Smooth muscle cell (in vitro differentiated cells): Measurements from ENCODE around the gene SERTAD3. TPM values are rescaled to one million over a fixed set of nuclear protein-coding genes. Genes with fewer than 3 reads are reported as not detected.

Source experiments
- DNase-seq: peaks from one replicate; lab custom pipeline; 2025; ENCODE audit not compliant: unreplicated experiment; lab: John Stamatoyannopoulos, UW
- H2AFZ ChIP-seq: fragments of 200-600 bp; sonication (generic); 2 replicates; pipeline ENCODE4 v1.6.0; 2016; ENCODE audit warnings: antibody characterized with exemption, low read depth, mild to moderate bottlenecking
- H3F3A ChIP-seq: fragments of 200-600 bp; sonication (generic); 2 replicates; pipeline ENCODE4 v1.6.0; 2017; ENCODE audit warnings: antibody characterized with exemption, low read depth
- H3K27ac ChIP-seq: fragments of 200-600 bp; sonication (generic); 2 replicates; pipeline ENCODE4 v1.5.1; 2016; ENCODE audit warnings: low read depth, mild to moderate bottlenecking
- H3K27me3 ChIP-seq: fragments of 200-600 bp; sonication (generic); 2 replicates; pipeline ENCODE4 v1.6.1; 2016; ENCODE audit warnings: low read depth, mild to moderate bottlenecking
- H3K36me3 ChIP-seq: fragments of 200-600 bp; sonication (generic); 2 replicates; pipeline ENCODE4 v1.5.1; 2016; ENCODE audit warnings: low read depth
- H3K4me1 ChIP-seq: fragments of 200-600 bp; sonication (generic); 2 replicates; pipeline ENCODE4 v1.5.1; 2016; ENCODE audit warnings: low read depth
- H3K4me2 ChIP-seq: fragments of 200-600 bp; sonication (generic); 2 replicates; pipeline ENCODE4 v1.6.0; 2016; ENCODE audit warnings: mild to moderate bottlenecking
- H3K4me3 ChIP-seq: fragments of 200-600 bp; sonication (generic); 2 replicates; pipeline ENCODE4 v1.5.1; 2016; ENCODE audit warnings: mild to moderate bottlenecking
- H3K79me2 ChIP-seq: fragments of 200-600 bp; sonication (generic); 2 replicates; pipeline ENCODE4 v1.6.0; 2016; ENCODE audit warnings: low read depth, mild to moderate bottlenecking
- H3K9ac ChIP-seq: fragments of 200-600 bp; sonication (generic); 2 replicates; pipeline ENCODE4 v1.6.0; 2016; ENCODE audit warnings: low read depth
- H3K9me3 ChIP-seq: fragments of 200-600 bp; sonication (generic); replicated peaks from 2 replicates; pipeline ENCODE4 v1.5.1; 2016; ENCODE audit warnings: low read depth
- H4K20me1 ChIP-seq: fragments of 200-600 bp; sonication (generic); 2 replicates; pipeline ENCODE4 v1.6.0; 2016; ENCODE audit warnings: low read depth
- CTCF ChIP-seq: fragments of 200-600 bp; sonication (generic); IDR thresholded peaks from 2 replicates; pipeline ENCODE4 v1.5.1; 2017; ENCODE audit warnings: borderline replicate concordance, mild to moderate bottlenecking, antibody characterized with exemption; ENCODE audit not compliant: insufficient read depth, poor library complexity, severe bottlenecking
- WGBS: methylation state at CpG from one replicate; pipeline ENCODE4 v1.1.7; 2016; ENCODE audit warnings: low lambda C conversion rate; 5-methylcytosine and 5-hydroxymethylcytosine counted together
- polyA plus RNA-seq: library from polyadenylated mRNA; unstranded; fragments of >200 nt; fragmentation: Nextera tagmentation; extraction: Ambion mirVana; gene quantifications from 2 replicates; pipeline ENCODE4 v1.2.1, GENCODE V29; 2016
- total RNA-seq: library from RNA; depleted of rRNA; stranded (reverse); fragments of >200 nt; gene quantifications from 2 replicates; pipeline ENCODE4 v1.2.3, GENCODE V29; 2014

SERTAD3 gene, protein sequence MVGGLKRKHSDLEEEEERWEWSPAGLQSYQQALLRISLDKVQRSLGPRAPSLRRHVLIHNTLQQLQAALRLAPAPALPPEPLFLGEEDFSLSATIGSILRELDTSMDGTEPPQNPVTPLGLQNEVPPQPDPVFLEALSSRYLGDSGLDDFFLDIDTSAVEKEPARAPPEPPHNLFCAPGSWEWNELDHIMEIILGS
- total RNA-seq (40.4 and 43.1 TPM in 2 replicates), polyA plus RNA-seq (78.0 and 82.9 TPM in 2 replicates)

GRCh38 chr19:40444000-40444824 is at the start of gene SERTAD3:
Gene SERTAD3 (minus strand): TSS chr19:40444335. CDS start chr19:40442080, 2,255 bp downstream.
- H3K27me3 ChIP-seq = no peaks in the 10 kb centered on the region
- peak; percentile 98 for DNase-seq
- peak within 1 kb of the TSS; percentile 92 for H3K4me3 ChIP-seq
- 2% methylated on average over 38 of the region's 72 CpGs for WGBS
- peaks cover 37% of the 10 kb centered on the region for H4K20me1 ChIP-seq
- H3F3A ChIP-seq = peaks cover 36% of the 10 kb centered on the region
- H3K4me1 ChIP-seq = peaks cover 24% of the 10 kb centered on the region
- H3K36me3 ChIP-seq = no peaks in the 10 kb centered on the region
- peak within 1 kb of the TSS; percentile 87 for H3K4me2 ChIP-seq
- no peaks in the 10 kb centered on the region for H3K9me3 ChIP-seq
- peak within 1 kb of the TSS; percentile 94 for H2AFZ ChIP-seq
- H3K27ac ChIP-seq = peak within 1 kb of the TSS; percentile 86
- peaks cover 38% of the 10 kb centered on the region for H3K79me2 ChIP-seq
- H3K9ac ChIP-seq = peak within 1 kb of the TSS; percentile 90
- no peak for TF ChIP-seq CTCF

DNA sequence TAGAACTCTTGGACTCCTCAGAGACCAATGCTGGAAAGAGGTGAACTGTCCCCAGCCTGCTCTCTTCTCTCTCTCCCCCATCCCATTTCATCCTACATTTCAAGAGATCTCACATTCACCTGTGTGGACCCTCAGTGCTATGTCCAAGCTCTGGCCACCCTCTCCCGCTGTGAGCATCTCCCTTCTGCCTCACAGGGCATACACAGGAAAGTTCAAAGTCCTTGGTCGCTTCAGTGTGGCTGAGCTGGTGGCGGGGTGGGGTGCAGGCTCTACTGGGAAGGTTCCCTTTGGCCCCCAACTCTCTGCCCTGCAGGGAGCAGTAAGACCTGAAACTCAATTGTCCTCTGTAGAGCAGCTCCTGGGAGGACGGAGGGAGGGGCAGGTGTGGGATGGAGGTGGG is 49.6 kb upstream of the SERTAD3 start:
- Histone ChIP-seq H3K9me3 (no peaks in the 10 kb centered on the region), H3K4me1 (no peaks in the 10 kb centered on the region), H3F3A (no peaks in the 10 kb centered on the region), H2AFZ (no peak overlapping the region), H3K9ac (no peak overlapping the region), H3K27ac (no peak overlapping the region), H4K20me1 (no peaks in the 10 kb centered on the region), H3K4me2 (no peak overlapping the region), H3K4me3 (no peak overlapping the region), H3K27me3 (peaks cover 24% of the 10 kb centered on the region), H3K79me2 (no peaks in the 10 kb centered on the region), H3K36me3 (no peaks in the 10 kb centered on the region)
- no peak for DNase-seq
- TF ChIP-seq CTCF = no peak
- WGBS = 61% methylated on average over 4 of the region's 4 CpGs

- no peak overlapping the region for H3K4me2 ChIP-seq
- H3K4me3 ChIP-seq = no peak overlapping the region
- H3K36me3 ChIP-seq = no peaks in the 10 kb centered on the region
- H3K27ac ChIP-seq = no peak overlapping the region
- no peaks in the 10 kb centered on the region for H3F3A ChIP-seq
- whole genome bisulfite sequencing = 91% methylated on average over 3 of the region's 3 CpGs
- H3K79me2 ChIP-seq = no peaks in the 10 kb centered on the region
- TF ChIP-seq CTCF = no peak
- H3K9me3 ChIP-seq = no peaks in the 10 kb centered on the region
- DNase-seq = no peak
- H4K20me1 ChIP-seq = no peaks in the 10 kb centered on the region
- H3K9ac ChIP-seq = no peak overlapping the region
- H3K27me3 ChIP-seq = peaks cover 24% of the 10 kb centered on the region
- no peak overlapping the region for H2AFZ ChIP-seq
- H3K4me1 ChIP-seq = no peaks in the 10 kb centered on the region
These were observed 48.1 kb upstream of the SERTAD3 start for GRCh38 chr19:40492274-40492673.
